Measurements from ENCODE around the gene NPM3. TPM values are rescaled to one million over a fixed set of nuclear protein-coding genes. Genes with fewer than 3 reads are reported as not detected.

Gene NPM3
- total and polyA plus RNA-seq, 4 donors, result 3.4 to 24.9 (median 12.4) TPM

- 80% methylated on average over 6 of the region's 6 CpGs for WGBS
- H3K4me1 ChIP-seq (ENCODE audit: control insufficient read depth in 4 of 4, insufficient read depth in 4 of 4, low read length in 3 of 4), result peaks cover 0 to 10% (median 5%) of the 10 kb centered on the region in 4 donors
- no peak overlapping the region for H3K4me3 ChIP-seq (ENCODE audit: low read depth in 1 of 3, low read length in 3 of 3)
- H3K36me3 ChIP-seq (ENCODE audit: control insufficient read depth in 4 of 4, insufficient read depth in 3 of 4, low read depth in 1 of 4, low read length in 3 of 4), result no peaks in the 10 kb centered on the region
- DNase-seq (ENCODE audit: low spot score), result no peak
- TF ChIP-seq TAF1 (conservative IDR thresholded peaks at IDR 0.05), result no peak
- no peak for TF ChIP-seq REST (IDR thresholded peaks at IDR 0.05)
- no peak for TF ChIP-seq EGR1 (IDR thresholded peaks at IDR 0.05; ENCODE audit: low read depth in 2 of 2)
- TF ChIP-seq HNF4G (IDR thresholded peaks at IDR 0.05), result no peak
- TF ChIP-seq CTCF (IDR thresholded peaks at IDR 0.05; ENCODE audit: low read depth, low read length, missing input control), result no peak
- no peak for TF ChIP-seq YY1 (IDR thresholded peaks at IDR 0.05)
- no peak for TF ChIP-seq SP1 (IDR thresholded peaks at IDR 0.05)
- TF ChIP-seq ZBTB33 (IDR thresholded peaks at IDR 0.05), result no peak
- no peak for TF ChIP-seq RAD21 (IDR thresholded peaks at IDR 0.05)
- no peak for TF ChIP-seq GABPA (IDR thresholded peaks at IDR 0.05 in 1 of 2, conservative IDR thresholded peaks at IDR 0.05 in 1 of 2)
- TF ChIP-seq JUND (IDR thresholded peaks at IDR 0.05), result no peak
- no peak for TF ChIP-seq NR2F2 (IDR thresholded peaks at IDR 0.05)
- H3K27me3 ChIP-seq (ENCODE audit: control insufficient read depth in 4 of 4, insufficient read depth in 4 of 4, low read length in 3 of 4), result peaks cover 0 to 12% (median 4%) of the 10 kb centered on the region in 4 donors
- H3K9me3 ChIP-seq (ENCODE audit: control insufficient read depth in 4 of 4, low read length in 3 of 4), result no peaks in the 10 kb centered on the region
- no peak overlapping the region for H3K9ac ChIP-seq (ENCODE audit: low read depth in 1 of 2, low read length in 2 of 2)
- H3K27ac ChIP-seq (ENCODE audit: low read depth in 1 of 2, low read length in 2 of 2), result no peak overlapping the region
Observed at GRCh38 chr10:101772017-101772894, 11.0 kb downstream of the NPM3 start.

GRCh38 chr10:101771380-101771779 lies 11.9 kb downstream of the NPM3 start:
- TF ChIP-seq JUND (IDR thresholded peaks at IDR 0.05) (no peak), GABPA (IDR thresholded peaks at IDR 0.05 in 1 of 2, conservative IDR thresholded peaks at IDR 0.05 in 1 of 2) (no peak), FOXA2 (IDR thresholded peaks at IDR 0.05) (no peak)
- DNase-seq (ENCODE audit: low spot score), result no peak
- H3K4me1 ChIP-seq (ENCODE audit: control insufficient read depth in 4 of 4, insufficient read depth in 4 of 4, low read length in 3 of 4), result peaks cover 0 to 10% (median 5%) of the 10 kb centered on the region in 4 donors
- no peaks in the 10 kb centered on the region for H3K9me3 ChIP-seq (ENCODE audit: control insufficient read depth in 4 of 4, low read length in 3 of 4)
- H3K27ac ChIP-seq (ENCODE audit: low read depth in 1 of 2, low read length in 2 of 2), result no peak overlapping the region
- no peak overlapping the region for H3K4me3 ChIP-seq (ENCODE audit: low read depth in 1 of 3, low read length in 3 of 3)
- H3K9ac ChIP-seq (ENCODE audit: low read depth in 1 of 2, low read length in 2 of 2), result no peak overlapping the region
- WGBS, result 92% methylated on average over 10 of the region's 10 CpGs
- H3K36me3 ChIP-seq (ENCODE audit: control insufficient read depth in 4 of 4, insufficient read depth in 3 of 4, low read depth in 1 of 4, low read length in 3 of 4), result no peaks in the 10 kb centered on the region
- H3K27me3 ChIP-seq (ENCODE audit: control insufficient read depth in 4 of 4, insufficient read depth in 4 of 4, low read length in 3 of 4), result peaks cover 0 to 11% (median 3%) of the 10 kb centered on the region in 4 donors
